Stomach (tissue), 9 donors: ENCODE data around the gene G0S2. TPM values are rescaled to one million over a fixed set of nuclear protein-coding genes. Genes with fewer than 3 reads are reported as not detected.

ENCODE experiments used
- DNase-seq, 2 donors: peaks; one replicate each; pipeline versions ENCODE4 v3.0.0 to v3.0.0-alpha.2; 2013 to 2019
- H3K27ac ChIP-seq, 5 donors: fragments of 200-600 bp in 4 of 5; sonication (generic) in 4 of 5; one replicate each; pipeline ENCODE4 v1.5.1; 2013 to 2019; ENCODE audit warnings: mild to moderate bottlenecking in 1 of 5, moderate library complexity in 1 of 5
- H3K27me3 ChIP-seq, 3 donors: fragments of 200-600 bp; sonication (generic); one replicate each; pipeline ENCODE4 v1.5.1; 2017 to 2019; ENCODE audit warnings: mixed run types in 1 of 3
- H3K36me3 ChIP-seq, 4 donors: fragments of 200-600 bp; sonication (generic); 1 replicate in 3 of 4; 2 replicates in 1 of 4; pipeline ENCODE4 v1.5.1; 2016 to 2019
- H3K4me1 ChIP-seq, 4 donors: fragments of 200-600 bp; sonication (generic); one replicate each; pipeline ENCODE4 v1.5.1; 2016 to 2019
- H3K4me3 ChIP-seq, 4 donors: fragments of 200-600 bp; sonication (generic) in 3 of 4; one replicate each; pipeline ENCODE4 v1.5.1; 2016 to 2019; ENCODE audit warnings: mild to moderate bottlenecking in 1 of 4
- H3K9me3 ChIP-seq, 4 donors: fragments of 200-600 bp; sonication (generic); one replicate each; pipeline ENCODE4 v1.5.1; 2016 to 2019
- EP300 ChIP-seq: sonication (generic); formaldehyde crosslinking; IDR thresholded peaks from one replicate; pipeline ENCODE4 v1.6.1; 2017; ENCODE audit warnings: antibody characterized with exemption
- POLR2A ChIP-seq, 4 donors: fragments of 450-650 bp; IDR thresholded peaks; one replicate each; pipeline ENCODE4 v1.6.1; 2016; ENCODE audit warnings: antibody characterized with exemption in 4 of 4, control low read depth in 2 of 4, mild to moderate bottlenecking in 1 of 4, moderate library complexity in 1 of 4
- POLR2AphosphoS5 ChIP-seq, 3 donors: sonication (generic); formaldehyde crosslinking; IDR thresholded peaks; one replicate each; pipeline ENCODE4 v1.6.1; 2016; ENCODE audit warnings: antibody characterized with exemption in 3 of 3
- WGBS, 5 donors: extraction: QIAGEN DNeasy Blood & Tissue Kit in 3 of 5; methylation state at CpG; one replicate each; pipeline versions ENCODE4 v1.1.5 to v1.1.7; 2013 to 2018; 5-methylcytosine and 5-hydroxymethylcytosine counted together
- intact Hi-C: fragments of 100-400 bp; cut with DNase I; formaldehyde crosslinking; loops from one replicate; pipeline ENCODE4 v1.15.1; 2023; ENCODE audit warnings: low total_unique reads
- polyA plus RNA-seq, 3 donors: library from polyadenylated mRNA; stranded (reverse); fragments of 200-250 nt; gene quantifications; one replicate each; pipeline ENCODE4 v1.2.3, GENCODE V29; 2013
- total RNA-seq, 5 donors: library from RNA; depleted of rRNA; stranded (reverse); fragments of >200 nt; gene quantifications; one replicate each; pipeline versions ENCODE4 v1.1.0 to v1.2.3, GENCODE V29; 2014 to 2016
- TF ChIP-seq, protein P1 (sequence below), 7 experiments: fragments of 450-650 bp in 4 of 7; fragments of 200-600 bp in 3 of 7; sonication (generic) in 3 of 7; IDR thresholded peaks; one replicate each; pipeline ENCODE4 v1.5.1; 2016 to 2019; ENCODE audit warnings: antibody characterized with exemption in 7 of 7, control low read depth in 2 of 7, mild to moderate bottlenecking in 1 of 7
- donor health status: healthy with polysubstance abuse.
- donor health status: Bipolar disorder and iron deficiency.
- donor health status: healthy.

Gene G0S2
- total and polyA plus RNA-seq, 8 donors, result 11.0 to 227 (median 49.1) TPM; not detected in 1

DNA sequence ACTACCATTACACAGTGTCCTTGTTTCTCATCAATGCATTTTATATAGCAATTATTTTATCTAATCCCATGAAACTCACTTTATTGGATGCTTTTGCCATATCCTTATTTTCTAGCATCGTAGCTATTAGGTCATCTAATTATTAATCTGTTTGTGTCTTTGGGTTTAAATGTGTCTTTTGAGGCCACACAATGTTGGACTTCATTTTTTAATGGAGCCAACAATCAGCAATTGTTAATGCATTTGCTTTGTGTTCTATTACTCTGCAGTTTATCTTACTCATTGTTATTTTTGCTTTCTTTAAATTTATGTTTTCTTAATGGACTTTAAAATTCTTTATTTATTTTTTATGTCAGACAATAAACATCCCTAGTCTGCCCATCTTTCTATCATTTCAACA is 27.6 kb downstream of the G0S2 start:
- no peaks in the 10 kb centered on the region for H3K27me3 ChIP-seq
- TF ChIP-seq, protein P1, sequence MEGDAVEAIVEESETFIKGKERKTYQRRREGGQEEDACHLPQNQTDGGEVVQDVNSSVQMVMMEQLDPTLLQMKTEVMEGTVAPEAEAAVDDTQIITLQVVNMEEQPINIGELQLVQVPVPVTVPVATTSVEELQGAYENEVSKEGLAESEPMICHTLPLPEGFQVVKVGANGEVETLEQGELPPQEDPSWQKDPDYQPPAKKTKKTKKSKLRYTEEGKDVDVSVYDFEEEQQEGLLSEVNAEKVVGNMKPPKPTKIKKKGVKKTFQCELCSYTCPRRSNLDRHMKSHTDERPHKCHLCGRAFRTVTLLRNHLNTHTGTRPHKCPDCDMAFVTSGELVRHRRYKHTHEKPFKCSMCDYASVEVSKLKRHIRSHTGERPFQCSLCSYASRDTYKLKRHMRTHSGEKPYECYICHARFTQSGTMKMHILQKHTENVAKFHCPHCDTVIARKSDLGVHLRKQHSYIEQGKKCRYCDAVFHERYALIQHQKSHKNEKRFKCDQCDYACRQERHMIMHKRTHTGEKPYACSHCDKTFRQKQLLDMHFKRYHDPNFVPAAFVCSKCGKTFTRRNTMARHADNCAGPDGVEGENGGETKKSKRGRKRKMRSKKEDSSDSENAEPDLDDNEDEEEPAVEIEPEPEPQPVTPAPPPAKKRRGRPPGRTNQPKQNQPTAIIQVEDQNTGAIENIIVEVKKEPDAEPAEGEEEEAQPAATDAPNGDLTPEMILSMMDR (IDR thresholded peaks at IDR 0.05), result no peak
- H3K4me3 ChIP-seq, result no peak overlapping the region
- 70 to 85% (median 76%) methylated on average over 1 of the region's 1 CpG for WGBS, 5 donors
- DNase-seq, result no peak
- intact Hi-C loops, result no loop called here
- H3K36me3 ChIP-seq, result no peaks in the 10 kb centered on the region
- no peak overlapping the region for H3K27ac ChIP-seq
- no peaks in the 10 kb centered on the region for H3K4me1 ChIP-seq
- no peaks in the 10 kb centered on the region for H3K9me3 ChIP-seq

DNA sequence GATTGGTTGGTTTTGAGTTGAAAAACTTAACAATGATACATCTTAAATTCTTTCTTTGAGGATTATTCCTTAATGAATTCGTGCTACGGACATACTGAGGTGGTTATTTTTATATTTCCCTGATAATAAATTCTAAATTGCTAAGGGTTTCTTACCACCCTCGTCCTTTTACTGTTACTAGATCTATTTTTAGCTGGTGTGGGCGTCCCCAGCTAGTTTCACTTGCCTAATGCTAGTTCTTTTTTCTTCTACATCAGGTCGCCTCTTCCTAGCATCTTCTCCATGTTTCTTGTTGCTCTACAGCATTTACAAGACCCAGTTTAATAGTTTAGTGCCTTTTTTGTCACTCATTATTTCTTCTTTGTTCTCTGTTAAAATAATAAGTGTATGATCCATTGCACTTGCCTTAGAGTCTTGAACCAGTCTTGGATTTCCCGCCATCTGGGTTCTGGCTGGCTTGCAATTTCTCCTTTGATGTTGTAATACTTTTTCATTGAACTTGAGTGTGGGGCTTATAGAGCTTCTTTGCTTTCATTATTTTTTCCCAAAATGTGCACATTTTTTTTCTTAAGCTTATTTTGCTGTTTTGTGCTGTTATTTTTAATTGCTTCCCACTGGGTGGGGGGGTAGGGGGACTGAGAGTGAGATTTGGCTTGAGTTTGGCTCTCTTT is 28.8 kb downstream of the G0S2 start:
- no peak for DNase-seq
- Histone ChIP-seq H3K9me3 (no peaks in the 10 kb centered on the region), H3K4me1 (no peaks in the 10 kb centered on the region), H3K27me3 (no peaks in the 10 kb centered on the region), H3K36me3 (no peaks in the 10 kb centered on the region), H3K4me3 (no peak overlapping the region), H3K27ac (peak overlapping the region in 1 of 5 donors; percentile 24)
- intact Hi-C loops, result no loop called here
- TF ChIP-seq, protein P1 (IDR thresholded peaks at IDR 0.05), result no peak
- no peak for TF ChIP-seq POLR2A (IDR thresholded peaks at IDR 0.05)
- no peak for TF ChIP-seq POLR2AphosphoS5 (IDR thresholded peaks at IDR 0.05)
- no peak for TF ChIP-seq EP300
- 67 to 84% (median 77%) methylated on average over 6 of the region's 6 CpGs for WGBS, 5 donors

DNA sequence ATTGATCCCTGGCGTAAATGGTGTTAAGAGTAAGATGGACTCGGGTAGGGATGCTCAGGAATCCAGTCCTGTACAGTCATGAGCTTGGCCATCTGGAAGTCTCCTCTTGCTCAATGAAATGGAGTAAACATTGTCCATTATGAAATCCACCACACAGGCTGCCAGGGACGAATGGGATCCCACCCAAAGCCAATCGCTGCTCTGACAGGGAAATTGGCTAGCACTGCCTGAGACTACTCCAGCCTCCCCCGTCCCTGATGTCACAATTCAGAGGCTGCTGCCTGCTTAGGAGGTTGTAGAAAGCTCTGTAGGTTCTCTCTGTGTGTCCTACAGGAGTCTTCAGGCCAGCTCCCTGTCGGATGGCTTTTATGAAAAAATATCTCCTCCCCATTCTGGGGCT is 29.4 kb downstream of the G0S2 start, which contains the start of gene HSD11B1:
TSS of gene HSD11B1 (plus strand) at position 263 of the 400 bp plus-strand sequence. CDS start at position 360, 97 bp downstream.
- peak; percentile 35 to 80 for DNase-seq
- Histone ChIP-seq H3K27ac (peak within 1 kb of the TSS in 4 of 5 donors; percentile 26 to 54 (median 46)), H3K9me3 (no peaks in the 10 kb centered on the region), H3K4me3 (no peak within 1 kb of the TSS), H3K36me3 (no peaks in the 10 kb centered on the region), H3K4me1 (no peaks in the 10 kb centered on the region), H3K27me3 (no peaks in the 10 kb centered on the region)
- intact Hi-C loops, result no loop called here
- WGBS, 5 donors, result 68 to 77% (median 73%) methylated on average over 6 of the region's 6 CpGs
- TF ChIP-seq POLR2AphosphoS5 (IDR thresholded peaks at IDR 0.05), result peak; percentile 41 to 61 (median 53)
- TF ChIP-seq, protein P1 (IDR thresholded peaks at IDR 0.05), result no peak

DNA sequence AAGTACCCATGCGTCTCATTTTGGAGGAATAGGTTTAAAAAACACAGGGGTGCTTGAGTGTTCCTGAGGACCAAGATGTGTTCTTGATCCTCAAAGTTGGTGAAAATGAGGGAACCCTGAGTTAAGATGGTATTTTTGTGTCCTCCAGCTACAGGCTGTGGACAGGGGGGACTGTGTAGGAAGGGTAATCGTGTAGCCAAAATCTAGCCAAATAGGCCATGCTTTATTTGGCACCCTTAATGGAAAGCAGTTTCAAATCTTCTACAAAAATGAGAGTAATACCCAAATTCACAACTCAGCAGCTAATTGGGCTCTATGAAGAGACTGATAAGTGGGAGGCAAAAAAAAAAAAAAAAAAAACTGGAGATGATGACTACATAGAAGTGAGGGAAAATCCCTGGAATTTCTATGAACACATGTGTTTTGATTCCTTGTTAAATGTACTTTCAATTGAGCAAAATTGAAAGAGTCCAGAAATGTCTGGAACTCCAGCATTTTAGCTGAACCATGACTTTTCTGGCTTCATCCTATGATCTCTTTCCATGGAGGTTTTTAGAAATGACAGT is 29.9 kb downstream of the G0S2 start:
- intact Hi-C loops, result no loop called here
- no peak for TF ChIP-seq EP300
- TF ChIP-seq POLR2AphosphoS5 (IDR thresholded peaks at IDR 0.05), result no peak
- H3K9me3 ChIP-seq, result no peaks in the 10 kb centered on the region
- H3K27ac ChIP-seq, result peak overlapping the region in 4 of 5 donors; percentile 26 to 54 (median 46)
- H3K4me3 ChIP-seq, result no peak overlapping the region
- peak in 1 of 2 donors; percentile 26 for DNase-seq
- no peaks in the 10 kb centered on the region for H3K27me3 ChIP-seq
- no peaks in the 10 kb centered on the region for H3K36me3 ChIP-seq
- H3K4me1 ChIP-seq, result no peaks in the 10 kb centered on the region
- WGBS, 5 donors, result 79 to 94% (median 86%) methylated on average over 2 of the region's 2 CpGs

DNA sequence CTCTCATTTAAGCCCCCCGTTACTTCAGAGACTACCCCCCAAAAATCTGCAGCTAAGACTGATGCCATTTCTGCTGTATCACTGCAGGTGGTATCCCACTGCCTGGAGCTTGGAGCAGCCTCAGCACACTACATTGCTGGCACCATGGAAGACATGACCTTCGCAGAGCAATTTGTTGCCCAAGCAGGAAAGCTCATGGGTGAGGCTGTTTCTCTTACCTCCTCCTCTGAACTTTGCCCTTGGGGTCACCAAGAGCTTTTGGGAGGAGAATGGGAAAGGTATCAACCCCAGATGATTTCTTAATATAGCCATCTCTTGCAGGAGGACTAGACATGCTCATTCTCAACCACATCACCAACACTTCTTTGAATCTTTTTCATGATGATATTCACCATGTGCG is 31.4 kb downstream of the G0S2 start:
- Histone ChIP-seq H3K27me3 (peaks cover 0 to 5% (median 0%) of the 10 kb centered on the region in 3 donors), H3K9me3 (no peaks in the 10 kb centered on the region), H3K4me3 (no peak overlapping the region), H3K4me1 (no peaks in the 10 kb centered on the region), H3K27ac (no peak overlapping the region), H3K36me3 (no peaks in the 10 kb centered on the region)
- DNase-seq, result no peak
- 89 to 97% (median 92%) methylated on average over 3 of the region's 3 CpGs for WGBS, 5 donors
- no peak for TF ChIP-seq EP300
- TF ChIP-seq, protein P1 (IDR thresholded peaks at IDR 0.05), result no peak
- TF ChIP-seq POLR2A (IDR thresholded peaks at IDR 0.05), result no peak
- no peak for TF ChIP-seq POLR2AphosphoS5 (IDR thresholded peaks at IDR 0.05)
- intact Hi-C loops, result no loop called here
